HepG2 (cell line): ENCODE results near the gene SAMD15. TPM values are rescaled to one million over a fixed set of nuclear protein-coding genes. Genes with fewer than 3 reads are reported as not detected.

Source experiments
- polyA plus RNA-seq, 8 experiments: library from polyadenylated mRNA; depleted of rRNA in 3 of 8; stranded (reverse) in 7 of 8; unstranded in 1 of 8; fragments of >200 nt; fragmentation: Illumina TruSeq in 4 of 8; extraction: Trizol in 4 of 8; gene quantifications; 2 replicates each; pipeline versions ENCODE4 v1.2.1 to v1.2.3, GENCODE V29; 2011 to 2016; ENCODE audit warnings: low read depth in 4 of 8, missing spikeins in 1 of 8, mixed read lengths in 1 of 8; ENCODE audit not compliant: insufficient read depth in 1 of 8
- total RNA-seq, 5 experiments: library from RNA; depleted of rRNA; stranded (reverse); fragments of >200 nt; fragmentation: Illumina TruSeq; extraction: Trizol; gene quantifications; 2 replicates each; pipeline ENCODE4 v1.2.3, GENCODE V29; 2016; ENCODE audit warnings: low read depth in 1 of 5

The SAMD15 gene
- total and polyA plus RNA-seq, 2 of the 13 experiments (the other 11 are each of a cell fraction or from before 2014, with no cell fraction given), result 0.09 to 1.3 TPM

Other genes starting within 250 kb of the SAMD15 start
- gene ZDHHC22, start 235.6 kb upstream of the SAMD15 start, total RNA-seq (2016; rRNA removed; fragmentation: Illumina TruSeq; extraction: Trizol), result not detected in 2 replicates
- not detected in 2 replicates for gene ZDHHC22, start 235.6 kb upstream of the SAMD15 start, polyA plus RNA-seq (2011; rRNA removed)
- gene TMEM63C, start 195.6 kb upstream of the SAMD15 start, total RNA-seq (2016; rRNA removed; fragmentation: Illumina TruSeq; extraction: Trizol), result 0.08 and 0.27 TPM in 2 replicates
- gene TMEM63C, start 195.6 kb upstream of the SAMD15 start, polyA plus RNA-seq (2011; rRNA removed), result 0.17 and 0.59 TPM in 2 replicates
- not detected in 2 replicates for gene NGB, start 106.2 kb upstream of the SAMD15 start, total RNA-seq (2016; rRNA removed; fragmentation: Illumina TruSeq; extraction: Trizol)
- 0.04 and 0.05 TPM in 2 replicates for gene NGB, start 106.2 kb upstream of the SAMD15 start, polyA plus RNA-seq (2011; rRNA removed)
- gene POMT2, start 56.5 kb upstream of the SAMD15 start, total RNA-seq (2016; rRNA removed; fragmentation: Illumina TruSeq; extraction: Trizol), result 7.9 and 15.9 TPM in 2 replicates
- 15.3 and 17.7 TPM in 2 replicates for gene POMT2, start 56.5 kb upstream of the SAMD15 start, polyA plus RNA-seq (2011; rRNA removed)
- 26.9 and 27.6 TPM in 2 replicates for gene GSTZ1, start 56.3 kb upstream of the SAMD15 start, total RNA-seq (2016; rRNA removed; fragmentation: Illumina TruSeq; extraction: Trizol)
- 14.4 and 15.7 TPM in 2 replicates for gene GSTZ1, start 56.3 kb upstream of the SAMD15 start, polyA plus RNA-seq (2011; rRNA removed)
- gene TMED8, start 285 bp upstream of the SAMD15 start, total RNA-seq (2016; rRNA removed; fragmentation: Illumina TruSeq; extraction: Trizol), result 11.7 and 17.5 TPM in 2 replicates
- 4.7 and 6.0 TPM in 2 replicates for gene TMED8, start 285 bp upstream of the SAMD15 start, polyA plus RNA-seq (2011; rRNA removed)
- 0.24 TPM in 1 of 2 replicates, not detected in the other for gene NOXRED1, start 46.1 kb downstream of the SAMD15 start, total RNA-seq (2016; rRNA removed; fragmentation: Illumina TruSeq; extraction: Trizol)
- gene NOXRED1, start 46.1 kb downstream of the SAMD15 start, polyA plus RNA-seq (2011; rRNA removed), result 0.41 and 0.71 TPM in 2 replicates
- gene VIPAS39, start 80.2 kb downstream of the SAMD15 start, total RNA-seq (2016; rRNA removed; fragmentation: Illumina TruSeq; extraction: Trizol), result 13.3 and 14.9 TPM in 2 replicates
- gene VIPAS39, start 80.2 kb downstream of the SAMD15 start, polyA plus RNA-seq (2011; rRNA removed), result 18.7 and 21.5 TPM in 2 replicates
- 241 and 310 TPM in 2 replicates for gene AHSA1, start 80.7 kb downstream of the SAMD15 start, total RNA-seq (2016; rRNA removed; fragmentation: Illumina TruSeq; extraction: Trizol)
- 113 and 118 TPM in 2 replicates for gene AHSA1, start 80.7 kb downstream of the SAMD15 start, polyA plus RNA-seq (2011; rRNA removed)
- 0.83 and 1.8 TPM in 2 replicates for gene ISM2, start 121.4 kb downstream of the SAMD15 start, total RNA-seq (2016; rRNA removed; fragmentation: Illumina TruSeq; extraction: Trizol)
- 40.7 and 43.2 TPM in 2 replicates for gene ISM2, start 121.4 kb downstream of the SAMD15 start, polyA plus RNA-seq (2011; rRNA removed)
- 15.1 and 17.5 TPM in 2 replicates for gene SPTLC2, start 239.3 kb downstream of the SAMD15 start, total RNA-seq (2016; rRNA removed; fragmentation: Illumina TruSeq; extraction: Trizol)
- gene SPTLC2, start 239.3 kb downstream of the SAMD15 start, polyA plus RNA-seq (2011; rRNA removed), result 11.2 and 17.4 TPM in 2 replicates